ENCODE results near the gene FAM149A.

DNA sequence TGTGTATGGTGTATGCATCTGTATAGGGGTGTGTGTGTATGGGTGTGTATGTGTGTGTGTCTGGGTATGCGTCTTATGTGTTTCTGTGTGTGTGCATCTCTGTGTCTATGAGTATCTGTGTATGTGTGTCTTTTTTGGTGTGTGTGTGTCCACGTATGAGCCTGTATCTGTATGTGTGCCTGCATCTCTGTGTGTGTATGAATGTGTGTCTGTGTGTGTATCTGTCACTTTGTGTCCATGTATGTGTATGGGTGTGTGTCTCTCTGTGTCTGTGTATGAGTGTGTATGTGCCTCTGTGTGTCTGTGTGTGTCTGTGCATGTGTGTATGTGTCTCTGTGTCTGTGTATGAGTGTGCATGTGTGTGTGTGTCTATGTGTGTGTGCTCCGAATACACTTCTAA is 24.3 kb downstream of the FAM149A start:
- no peak for TF ChIP-seq SP1 (IDR thresholded peaks at IDR 0.05)
- TF ChIP-seq L3MBTL2 (conservative IDR thresholded peaks at IDR 0.05), result no peak
- no peak for TF ChIP-seq SUZ12 (IDR thresholded peaks at IDR 0.05)
- TF ChIP-seq HDGF (IDR thresholded peaks at IDR 0.05; ENCODE audit: borderline replicate concordance), result no peak
- no peak for TF ChIP-seq FOXA1 (IDR thresholded peaks at IDR 0.05)
- TF ChIP-seq ARNT (IDR thresholded peaks at IDR 0.05), result no peak
- no peak for TF ChIP-seq FOXM1 (IDR thresholded peaks at IDR 0.05; ENCODE audit: borderline replicate concordance)
- no peak for TF ChIP-seq BHLHE40 (IDR thresholded peaks at IDR 0.05; ENCODE audit: borderline replicate concordance)
- TF ChIP-seq FOXK2 (IDR thresholded peaks at IDR 0.05), result no peak

All from HEK293T (cell line).